Tibial artery (tissue), 4 donors: Measurements from ENCODE around the gene MAP7D2.

Experiments used
- DNase-seq, 2 donors: peaks; one replicate each; pipeline ENCODE4 v3.0.0-alpha.2; 2019
- H3K27ac ChIP-seq, 2 donors: fragments of 200-600 bp; sonication (generic) in 1 of 2; 1 replicate in 1 of 2; 2 replicates in 1 of 2; pipeline ENCODE4 v1.5.1; 2018 to 2019; ENCODE audit warnings: mild to moderate bottlenecking in 1 of 2
- H3K27me3 ChIP-seq, 2 donors: fragments of 200-600 bp; sonication (generic) in 1 of 2; one replicate each; pipeline versions ENCODE4 v1.5.1 to v1.6.0; 2016 to 2019
- H3K36me3 ChIP-seq, 3 donors: fragments of 200-600 bp; sonication (generic) in 2 of 3; one replicate each; pipeline ENCODE4 v1.5.1; 2016 to 2019; ENCODE audit warnings: mild to moderate bottlenecking in 2 of 3
- H3K4me1 ChIP-seq, 4 donors: fragments of 200-600 bp; sonication (generic) in 2 of 4; 1 replicate in 3 of 4; 2 replicates in 1 of 4; pipeline ENCODE4 v1.5.1; 2016 to 2019
- H3K4me3 ChIP-seq, 2 donors: fragments of 200-600 bp; sonication (generic) in 1 of 2; 1 replicate in 1 of 2; 2 replicates in 1 of 2; pipeline ENCODE4 v1.5.1; 2018 to 2019; ENCODE audit warnings: mild to moderate bottlenecking in 2 of 2
- H3K9me3 ChIP-seq, 3 donors: fragments of 200-600 bp; sonication (generic) in 1 of 3; one replicate each; pipeline ENCODE4 v1.5.1; 2016 to 2019
- intact Hi-C: fragments of 100-400 bp; cut with DNase I; formaldehyde crosslinking; loops from one replicate; pipeline ENCODE4 v1.15.0; 2023; ENCODE audit warnings: low total_unique reads
- TF ChIP-seq, protein P1 (sequence below), 2 experiments: fragments of 200-600 bp in 1 of 2; fragments of 450-650 bp in 1 of 2; IDR thresholded peaks; one replicate each; pipeline ENCODE4 v1.5.1; 2017 to 2019; ENCODE audit warnings: antibody characterized with exemption in 2 of 2, mild to moderate bottlenecking in 1 of 2, moderate library complexity in 1 of 2

The MAP7D2 gene

DNA sequence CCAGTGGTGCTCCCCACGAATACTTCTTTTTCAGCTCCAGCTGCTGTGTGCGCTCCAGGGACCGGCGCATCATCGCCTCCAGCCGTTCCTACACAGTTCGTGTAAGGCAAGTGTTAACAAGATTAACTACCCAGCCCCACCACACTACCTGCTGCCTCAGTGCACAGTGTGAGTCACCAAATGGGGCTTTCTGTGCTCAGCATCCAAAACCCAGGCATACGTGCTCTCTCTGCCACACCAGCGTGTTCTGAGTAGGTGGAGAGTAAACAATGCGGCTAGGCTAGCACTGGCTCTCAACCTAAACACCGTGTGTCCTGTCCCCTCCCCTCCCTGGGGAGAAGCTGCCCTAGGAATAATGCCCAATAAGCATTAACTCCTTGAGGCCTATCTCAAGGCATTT, 60.0 kb downstream of the MAP7D2 start:
- H3K27me3 ChIP-seq, result no peaks in the 10 kb centered on the region
- no peaks in the 10 kb centered on the region for H3K9me3 ChIP-seq
- H3K27ac ChIP-seq, result no peak overlapping the region
- H3K4me1 ChIP-seq, result no peaks in the 10 kb centered on the region
- H3K36me3 ChIP-seq, result no peaks in the 10 kb centered on the region
- intact Hi-C loops, result no loop called here
- no peak overlapping the region for H3K4me3 ChIP-seq
- no peak for DNase-seq
- TF ChIP-seq, protein P1, sequence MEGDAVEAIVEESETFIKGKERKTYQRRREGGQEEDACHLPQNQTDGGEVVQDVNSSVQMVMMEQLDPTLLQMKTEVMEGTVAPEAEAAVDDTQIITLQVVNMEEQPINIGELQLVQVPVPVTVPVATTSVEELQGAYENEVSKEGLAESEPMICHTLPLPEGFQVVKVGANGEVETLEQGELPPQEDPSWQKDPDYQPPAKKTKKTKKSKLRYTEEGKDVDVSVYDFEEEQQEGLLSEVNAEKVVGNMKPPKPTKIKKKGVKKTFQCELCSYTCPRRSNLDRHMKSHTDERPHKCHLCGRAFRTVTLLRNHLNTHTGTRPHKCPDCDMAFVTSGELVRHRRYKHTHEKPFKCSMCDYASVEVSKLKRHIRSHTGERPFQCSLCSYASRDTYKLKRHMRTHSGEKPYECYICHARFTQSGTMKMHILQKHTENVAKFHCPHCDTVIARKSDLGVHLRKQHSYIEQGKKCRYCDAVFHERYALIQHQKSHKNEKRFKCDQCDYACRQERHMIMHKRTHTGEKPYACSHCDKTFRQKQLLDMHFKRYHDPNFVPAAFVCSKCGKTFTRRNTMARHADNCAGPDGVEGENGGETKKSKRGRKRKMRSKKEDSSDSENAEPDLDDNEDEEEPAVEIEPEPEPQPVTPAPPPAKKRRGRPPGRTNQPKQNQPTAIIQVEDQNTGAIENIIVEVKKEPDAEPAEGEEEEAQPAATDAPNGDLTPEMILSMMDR (IDR thresholded peaks at IDR 0.05), result no peak

DNA sequence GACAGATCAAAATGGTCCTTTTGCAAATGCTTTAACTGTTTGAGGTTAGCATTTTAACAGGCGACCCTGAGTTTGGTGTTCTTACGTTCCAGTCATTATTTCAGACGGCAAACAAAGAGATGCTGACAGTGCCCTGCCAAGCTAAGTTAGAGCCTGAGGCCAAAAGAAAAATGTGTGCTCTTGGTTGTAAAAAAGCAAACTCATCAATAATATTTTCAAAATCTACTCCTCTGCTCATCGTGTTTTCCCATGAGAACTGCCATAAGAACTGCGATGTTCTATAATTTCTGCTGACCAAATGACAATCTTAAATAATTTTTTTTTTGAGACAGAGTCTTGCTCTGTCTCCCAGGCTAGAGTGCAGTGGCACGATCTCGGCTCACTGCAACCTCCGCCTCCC, 63.2 kb downstream of the MAP7D2 start:
- no peaks in the 10 kb centered on the region for H3K36me3 ChIP-seq
- no peak overlapping the region for H3K4me3 ChIP-seq
- intact Hi-C loops, result no loop called here
- no peak overlapping the region for H3K27ac ChIP-seq
- H3K4me1 ChIP-seq, result no peaks in the 10 kb centered on the region
- no peaks in the 10 kb centered on the region for H3K27me3 ChIP-seq
- no peaks in the 10 kb centered on the region for H3K9me3 ChIP-seq
- TF ChIP-seq, protein P1 (IDR thresholded peaks at IDR 0.05), result no peak
- no peak for DNase-seq

DNA sequence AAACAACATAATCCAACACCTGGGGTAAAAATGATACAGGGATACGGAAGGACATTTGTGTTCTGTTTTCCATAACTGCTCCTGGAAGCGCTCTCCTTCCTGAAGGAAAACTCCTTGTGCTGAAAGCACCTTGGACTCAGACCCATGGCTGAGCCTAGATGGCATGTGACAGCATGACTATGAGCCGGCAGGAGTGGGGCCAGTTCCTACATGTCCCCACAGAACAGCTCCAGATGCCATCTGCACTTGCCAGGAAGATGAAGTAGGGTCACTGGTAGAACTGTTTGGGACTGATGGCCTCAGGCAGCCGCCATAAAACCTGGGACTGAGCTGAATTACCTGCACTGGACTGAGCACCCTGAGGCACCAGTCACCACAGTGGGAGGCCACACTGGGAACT, 69.8 kb downstream of the MAP7D2 start:
- Histone ChIP-seq H3K4me1 (no peaks in the 10 kb centered on the region), H3K4me3 (no peak overlapping the region), H3K27ac (no peak overlapping the region), H3K9me3 (no peaks in the 10 kb centered on the region), H3K36me3 (no peaks in the 10 kb centered on the region), H3K27me3 (no peaks in the 10 kb centered on the region)
- intact Hi-C loops, result no loop called here
- DNase-seq, result no peak
- TF ChIP-seq, protein P1 (IDR thresholded peaks at IDR 0.05), result no peak

DNA sequence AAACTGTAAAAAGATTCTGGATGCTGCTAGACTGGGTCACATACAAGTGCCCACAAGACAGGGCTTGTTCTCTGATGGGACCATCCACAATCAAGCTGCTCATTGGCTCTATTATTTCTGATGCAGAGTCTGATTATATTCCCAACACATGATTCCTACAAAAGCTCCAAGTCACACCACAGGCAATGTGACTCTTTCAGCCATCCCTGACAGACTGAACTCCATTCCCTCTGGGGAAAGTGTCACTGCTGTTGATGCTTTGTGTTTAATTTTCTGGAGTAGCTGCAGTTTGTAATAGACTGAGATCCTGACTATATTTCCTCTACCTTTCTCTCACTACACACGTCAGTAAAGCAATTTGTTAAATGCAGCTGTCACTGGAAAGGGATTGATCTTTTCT, 70.5 kb downstream of the MAP7D2 start:
- no peak for DNase-seq
- no peaks in the 10 kb centered on the region for H3K36me3 ChIP-seq
- TF ChIP-seq, protein P1 (IDR thresholded peaks at IDR 0.05), result no peak
- no peak overlapping the region for H3K27ac ChIP-seq
- no peaks in the 10 kb centered on the region for H3K9me3 ChIP-seq
- no peaks in the 10 kb centered on the region for H3K4me1 ChIP-seq
- H3K4me3 ChIP-seq, result no peak overlapping the region
- H3K27me3 ChIP-seq, result no peaks in the 10 kb centered on the region
- intact Hi-C loops, result no loop called here

DNA sequence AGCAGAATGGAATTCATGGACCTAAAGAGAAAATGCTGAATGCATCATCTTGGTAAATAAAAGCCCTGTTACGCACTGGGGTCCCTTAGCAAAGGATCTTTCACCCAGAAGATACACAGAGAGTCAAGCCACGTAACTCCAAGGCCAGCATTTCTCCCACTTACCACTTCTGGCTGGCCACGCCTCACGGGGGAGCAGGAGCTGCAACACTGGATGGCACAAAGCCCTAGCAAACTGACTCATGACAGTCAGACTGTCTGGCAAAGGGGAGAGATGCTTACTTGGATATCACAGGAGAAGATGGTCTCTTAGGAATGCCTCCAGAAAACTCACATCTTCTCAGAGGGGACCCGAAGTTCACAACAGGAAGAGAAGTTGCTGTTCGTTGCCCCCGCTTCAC, 74.5 kb downstream of the MAP7D2 start:
- intact Hi-C loops, result no loop called here
- no peaks in the 10 kb centered on the region for H3K36me3 ChIP-seq
- TF ChIP-seq, protein P1 (IDR thresholded peaks at IDR 0.05), result no peak
- no peak overlapping the region for H3K4me3 ChIP-seq
- H3K27ac ChIP-seq, result no peak overlapping the region
- no peaks in the 10 kb centered on the region for H3K4me1 ChIP-seq
- H3K27me3 ChIP-seq, result no peaks in the 10 kb centered on the region
- no peaks in the 10 kb centered on the region for H3K9me3 ChIP-seq
- DNase-seq, result no peak

DNA sequence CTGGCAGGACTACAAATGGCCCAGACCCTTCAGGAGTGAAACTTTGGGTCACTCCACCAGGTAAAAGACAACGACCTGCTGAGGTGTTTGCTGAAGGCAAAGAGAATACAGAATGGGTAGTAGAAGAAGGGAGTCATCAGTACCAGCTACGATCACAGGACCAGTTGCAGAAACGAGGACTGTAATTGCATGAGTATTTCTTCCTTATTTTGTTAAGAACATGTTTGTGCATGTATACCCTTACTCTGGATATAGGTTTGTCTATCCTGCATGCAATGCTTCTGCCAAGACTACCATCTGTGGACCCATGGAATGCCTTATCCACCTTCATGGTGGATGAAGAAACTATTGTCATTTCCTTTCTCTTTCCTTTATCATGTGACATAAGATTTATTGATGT, 77.7 kb downstream of the MAP7D2 start:
- Histone ChIP-seq H3K27me3 (no peaks in the 10 kb centered on the region), H3K9me3 (no peaks in the 10 kb centered on the region), H3K27ac (no peak overlapping the region), H3K4me3 (no peak overlapping the region), H3K4me1 (no peaks in the 10 kb centered on the region), H3K36me3 (no peaks in the 10 kb centered on the region)
- TF ChIP-seq, protein P1 (IDR thresholded peaks at IDR 0.05), result no peak
- no peak for DNase-seq
- intact Hi-C loops, result no loop called here
